ENCODE data around the gene TMEM43. TPM values are rescaled to one million over a fixed set of nuclear protein-coding genes. Genes with fewer than 3 reads are reported as not detected.

Gene TMEM43
- polyA plus RNA-seq, 1 of the 3 experiments (the other 2 are of a cell fraction), result 105 TPM

- TF ChIP-seq ZBTB33 (IDR thresholded peaks at IDR 0.05; ENCODE audit: borderline replicate concordance, low read depth), result no peak
- TF ChIP-seq POLR2AphosphoS5 (IDR thresholded peaks at IDR 0.05; ENCODE audit: low read depth, low read length), result no peak
- TF ChIP-seq EZH2phosphoT487 (IDR thresholded peaks at IDR 0.05; ENCODE audit: borderline replicate concordance, low read depth), result no peak
- TF ChIP-seq USF1 (IDR thresholded peaks at IDR 0.05; ENCODE audit: borderline replicate concordance, low read depth), result no peak
- no peak for TF ChIP-seq IRF3 (IDR thresholded peaks at IDR 0.05; ENCODE audit: low read depth, low read length)
- TF ChIP-seq YY1 (IDR thresholded peaks at IDR 0.05; ENCODE audit: low read depth), result no peak
These were observed 4.4 kb downstream of the TMEM43 start (continued) for GRCh38 chr3:14129296-14129695.

GRCh38 chr3:14130230-14130629 is 5.4 kb downstream of the TMEM43 start:
- Histone ChIP-seq H3K4me2 (no peak overlapping the region), H3K27me3 (ENCODE audit: insufficient read depth) (no peaks in the 10 kb centered on the region), H3K79me2 (ENCODE audit: insufficient read depth) (peaks cover 56% of the 10 kb centered on the region), H2AFZ (ENCODE audit: low read depth) (no peak overlapping the region), H3K9ac (no peak overlapping the region), H3F3A (replicated peaks; ENCODE audit: insufficient read depth) (peaks cover 13% of the 10 kb centered on the region), H3K4me3 (ENCODE audit: low read depth in 2 of 2, low read length in 1 of 2) (no peak overlapping the region), H3K9me3 (no peaks in the 10 kb centered on the region), H3K36me3 (replicated peaks in 1 of 2; ENCODE audit: control insufficient read depth in 1 of 2, insufficient read depth in 2 of 2, low read length in 1 of 2) (peaks cover 45 to 79% of the 10 kb centered on the region in 2 experiments), H4K20me1 (ENCODE audit: insufficient read depth) (peaks cover 36% of the 10 kb centered on the region), H3K9me2 (no peaks in the 10 kb centered on the region), H3K27ac (ENCODE audit: low read depth in 2 of 2, low read length in 1 of 2) (no peak overlapping the region), H3K4me1 (ENCODE audit: control insufficient read depth in 1 of 2, insufficient read depth in 2 of 2, low read depth in 1 of 2, low read length in 1 of 2) (peaks cover 9 to 16% of the 10 kb centered on the region in 2 experiments)
- no peak for TF ChIP-seq JUND (IDR thresholded peaks at IDR 0.05)
- no peak for TF ChIP-seq USF2 (IDR thresholded peaks at IDR 0.05; ENCODE audit: borderline replicate concordance, low read depth, low read length)
- no peak for TF ChIP-seq RAD21 (IDR thresholded peaks at IDR 0.05; ENCODE audit: low read length)
- no peak for TF ChIP-seq MXI1 (IDR thresholded peaks at IDR 0.05; ENCODE audit: low read depth, low read length)
- WGBS (ENCODE audit: low lambda C conversion rate), result 98% methylated on average over 4 of the region's 4 CpGs
- CTCF ChIA-PET, result no interaction called here
- no peak for DNase-seq
- POLR2A ChIA-PET, result no interaction called here

GRCh38 chr3:14130707-14131106 is 5.9 kb downstream of the TMEM43 start:
- Histone ChIP-seq H3K4me3 (ENCODE audit: low read depth in 2 of 2, low read length in 1 of 2) (no peak overlapping the region), H3K27me3 (ENCODE audit: insufficient read depth) (no peaks in the 10 kb centered on the region), H3K36me3 (replicated peaks in 1 of 2; ENCODE audit: control insufficient read depth in 1 of 2, insufficient read depth in 2 of 2, low read length in 1 of 2) (peaks cover 45 to 84% of the 10 kb centered on the region in 2 experiments), H3K4me2 (no peak overlapping the region), H3K9me2 (no peaks in the 10 kb centered on the region), H3K9ac (no peak overlapping the region), H3K27ac (ENCODE audit: low read depth in 2 of 2, low read length in 1 of 2) (no peak overlapping the region), H4K20me1 (ENCODE audit: insufficient read depth) (peaks cover 36% of the 10 kb centered on the region), H2AFZ (ENCODE audit: low read depth) (no peak overlapping the region), H3F3A (replicated peaks; ENCODE audit: insufficient read depth) (peaks cover 9% of the 10 kb centered on the region), H3K9me3 (no peaks in the 10 kb centered on the region), H3K79me2 (ENCODE audit: insufficient read depth) (peaks cover 51% of the 10 kb centered on the region), H3K4me1 (ENCODE audit: control insufficient read depth in 1 of 2, insufficient read depth in 2 of 2, low read depth in 1 of 2, low read length in 1 of 2) (peaks cover 9 to 16% of the 10 kb centered on the region in 2 experiments)
- CTCF ChIA-PET, result interaction anchor here (1.9 kb wide), 1 partner anchor 234 kb away, joined by 11 read pairs; no protein-coding TSS in a partner anchor
- DNase-seq, result no peak
- POLR2A ChIA-PET, result no interaction called here
- WGBS (ENCODE audit: low lambda C conversion rate), result 98% methylated on average over 9 of the region's 12 CpGs
- no peak for TF ChIP-seq YY1 (IDR thresholded peaks at IDR 0.05; ENCODE audit: low read depth)
- no peak for TF ChIP-seq FOXM1 (IDR thresholded peaks at IDR 0.05; ENCODE audit: low read depth)
- no peak for TF ChIP-seq ZBTB33 (IDR thresholded peaks at IDR 0.05; ENCODE audit: borderline replicate concordance, low read depth)
- TF ChIP-seq USF2 (IDR thresholded peaks at IDR 0.05; ENCODE audit: borderline replicate concordance, low read depth, low read length), result no peak
- no peak for TF ChIP-seq MAX (IDR thresholded peaks at IDR 0.05; ENCODE audit: low read depth)
- TF ChIP-seq CHD2 (IDR thresholded peaks at IDR 0.05; ENCODE audit: low read length, partially characterized antibody), result no peak
- TF ChIP-seq FOXJ3 (CRISPR knock-in tag; IDR thresholded peaks at IDR 0.05), result no peak
